B cell (primary cell): ENCODE measurements around the gene ELMO1. TPM values are rescaled to one million over a fixed set of nuclear protein-coding genes. Genes with fewer than 3 reads are reported as not detected.

Experiments
- ATAC-seq: fragments of 200-7000 bp; cut with Tn5 transposase; one replicate; pipeline ENCODE4 v1.10.0; 2021; ENCODE audit warnings: low read depth, mild to moderate bottlenecking, moderate number of reproducible peaks, moderate library complexity
- CTCF ChIA-PET: fragments of 350-600 bp; sonication (Branson Sonifier 250); formaldehyde crosslinking; loops from one replicate; lab custom pipeline; 2021; ENCODE audit warnings: antibody characterized with exemption, inconsistent platforms; lab: Charles Lee
- POLR2A ChIA-PET: fragments of 350-600 bp; sonication (Branson Sonifier 250); formaldehyde crosslinking; loops from one replicate; lab custom pipeline; 2021; ENCODE audit warnings: antibody characterized with exemption; lab: Charles Lee
- DNase-seq: peaks from one replicate; pipeline ENCODE4 v3.0.0; 2013
- H2AFZ ChIP-seq: 2 replicates; pipeline ENCODE4 v1.6.1; 2012; ENCODE audit warnings: mild to moderate bottlenecking, low read depth, low read length; ENCODE audit not compliant: insufficient read depth, poor library complexity, severe bottlenecking
- H3K27ac ChIP-seq, 2 donors: 1 replicate in 1 of 2; 2 replicates in 1 of 2; pipeline ENCODE4 v1.5.1; 2012 to 2013; ENCODE audit warnings: low read length in 2 of 2, mild to moderate bottlenecking in 2 of 2, moderate library complexity in 1 of 2
- H3K27me3 ChIP-seq, 4 experiments: fragments of 200-600 bp in 1 of 4; sonication (generic) in 1 of 4; replicated peaks in 1 of 4; 1 replicate in 2 of 4; 2 replicates in 2 of 4; pipeline versions ENCODE4 v1.6.1 to v1.7.0; 2013 to 2016; ENCODE audit warnings: low read length in 3 of 4, mild to moderate bottlenecking in 2 of 4, mixed read lengths in 1 of 4, moderate library complexity in 1 of 4; ENCODE audit not compliant: insufficient read depth in 4 of 4, control insufficient read depth in 3 of 4; ENCODE audit errors: control extremely low read depth in 1 of 4
- H3K36me3 ChIP-seq, 2 experiments: replicated peaks in 1 of 2; 1 replicate in 1 of 2; 2 replicates in 1 of 2; pipeline versions ENCODE4 v1.6.1 to v1.7.1; 2013; ENCODE audit warnings: low read length in 1 of 2; ENCODE audit not compliant: insufficient read depth in 2 of 2, control insufficient read depth in 1 of 2; ENCODE audit errors: control extremely low read depth in 1 of 2, extremely low read depth in 1 of 2
- H3K4me1 ChIP-seq, 2 donors: fragments of 200-600 bp in 1 of 2; sonication (generic) in 1 of 2; 1 replicate in 1 of 2; 2 replicates in 1 of 2; pipeline versions ENCODE4 v1.5.1 to v1.6.1; 2013 to 2017; ENCODE audit warnings: low read length in 2 of 2; ENCODE audit not compliant: control insufficient read depth in 2 of 2, insufficient read depth in 2 of 2
- H3K4me2 ChIP-seq: replicated peaks from 2 replicates; pipeline ENCODE3; 2012; ENCODE audit warnings: mild to moderate bottlenecking, low read depth, low read length; ENCODE audit not compliant: poor library complexity, severe bottlenecking
- H3K4me3 ChIP-seq, 5 experiments: fragments of 200-600 bp in 1 of 5; sonication (generic) in 1 of 5; 1 replicate in 3 of 5; 2 replicates in 2 of 5; pipeline versions ENCODE4 v1.5.1 to v1.7.0; 2011 to 2016; ENCODE audit warnings: low read length in 4 of 5, mild to moderate bottlenecking in 4 of 5, low read depth in 2 of 5, control low read depth in 1 of 5, moderate library complexity in 1 of 5; ENCODE audit not compliant: insufficient read depth in 1 of 5; ENCODE audit errors: control extremely low read depth in 1 of 5, extremely low read depth in 1 of 5
- H3K79me2 ChIP-seq: fragments of 200-600 bp; sonication (generic); one replicate; pipeline ENCODE4 v1.6.0; 2016; ENCODE audit warnings: low read length; ENCODE audit not compliant: control insufficient read depth, insufficient read depth
- H3K9ac ChIP-seq: fragments of 200-600 bp; sonication (generic); 2 replicates; pipeline ENCODE4 v1.6.1; 2017; ENCODE audit warnings: mild to moderate bottlenecking, low read length, moderate library complexity
- H3K9me3 ChIP-seq, 3 donors: one replicate each; pipeline versions ENCODE4 v1.6.1 to v1.7.1; 2013; ENCODE audit warnings: low read length in 2 of 3; ENCODE audit not compliant: control insufficient read depth in 2 of 3, insufficient read depth in 1 of 3; ENCODE audit errors: control extremely low read depth in 1 of 3
- H4K20me1 ChIP-seq: 2 replicates; pipeline ENCODE4 v1.6.0; 2012; ENCODE audit warnings: mild to moderate bottlenecking, low read length; ENCODE audit not compliant: insufficient read depth, control insufficient read depth, poor library complexity, severe bottlenecking
- H3K27ac Mint-ChIP-seq: one replicate; pipeline ENCODE4 v1.8.0; 2021; ENCODE audit warnings: mixed read lengths
- H3K27me3 Mint-ChIP-seq: one replicate; pipeline ENCODE4 v1.8.0; 2021; ENCODE audit warnings: mixed read lengths
- H3K4me1 Mint-ChIP-seq: one replicate; pipeline ENCODE4 v1.8.0; 2021; ENCODE audit warnings: mixed read lengths
- H3K4me3 Mint-ChIP-seq: one replicate; pipeline ENCODE4 v1.8.0; 2021; ENCODE audit warnings: mixed read lengths
- H3K9me3 Mint-ChIP-seq: one replicate; pipeline ENCODE4 v1.8.0; 2022; ENCODE audit warnings: mixed read lengths; ENCODE audit not compliant: insufficient read depth
- EZH2 ChIP-seq: IDR thresholded peaks from 2 replicates; pipeline ENCODE4 v1.6.1; 2012; ENCODE audit warnings: borderline replicate concordance, low read depth, mild to moderate bottlenecking, moderate library complexity, low read length; ENCODE audit not compliant: insufficient read depth, poor library complexity, severe bottlenecking
- WGBS: methylation state at CpG from one replicate; pipeline ENCODE4 v1.1.5; 2013; ENCODE audit warnings: missing lambda C conversion rate; ENCODE audit not compliant: insufficient coverage; 5-methylcytosine and 5-hydroxymethylcytosine counted together
- intact Hi-C: fragments of 100-400 bp; cut with micrococcal nuclease; formaldehyde crosslinking; loops from one replicate; pipeline ENCODE4 v1.10.0; 2022
- polyA plus RNA-seq: library from polyadenylated mRNA; depleted of rRNA; stranded (reverse); fragments of >200 nt; gene quantifications from 2 replicates; pipeline ENCODE4 v1.2.3, GENCODE V29; 2012
- total RNA-seq, 2 donors: library from RNA; stranded (reverse); fragments of 120-200 nt in 1 of 2; gene quantifications; 1 replicate in 1 of 2; 2 replicates in 1 of 2; pipeline versions ENCODE4 v1.2.3 to v1.2.4, GENCODE V29; 2013 to 2022
- TF ChIP-seq, protein P1 (sequence below): fragments of 200-600 bp; IDR thresholded peaks from one replicate; pipeline ENCODE4 v1.8.0; 2022; ENCODE audit warnings: antibody characterized with exemption, mild to moderate bottlenecking

Gene ELMO1
- total and polyA plus RNA-seq, 2 donors (not counting 1 experiment from before 2014, with no cell fraction given): 44.7 to 177 TPM

DNA sequence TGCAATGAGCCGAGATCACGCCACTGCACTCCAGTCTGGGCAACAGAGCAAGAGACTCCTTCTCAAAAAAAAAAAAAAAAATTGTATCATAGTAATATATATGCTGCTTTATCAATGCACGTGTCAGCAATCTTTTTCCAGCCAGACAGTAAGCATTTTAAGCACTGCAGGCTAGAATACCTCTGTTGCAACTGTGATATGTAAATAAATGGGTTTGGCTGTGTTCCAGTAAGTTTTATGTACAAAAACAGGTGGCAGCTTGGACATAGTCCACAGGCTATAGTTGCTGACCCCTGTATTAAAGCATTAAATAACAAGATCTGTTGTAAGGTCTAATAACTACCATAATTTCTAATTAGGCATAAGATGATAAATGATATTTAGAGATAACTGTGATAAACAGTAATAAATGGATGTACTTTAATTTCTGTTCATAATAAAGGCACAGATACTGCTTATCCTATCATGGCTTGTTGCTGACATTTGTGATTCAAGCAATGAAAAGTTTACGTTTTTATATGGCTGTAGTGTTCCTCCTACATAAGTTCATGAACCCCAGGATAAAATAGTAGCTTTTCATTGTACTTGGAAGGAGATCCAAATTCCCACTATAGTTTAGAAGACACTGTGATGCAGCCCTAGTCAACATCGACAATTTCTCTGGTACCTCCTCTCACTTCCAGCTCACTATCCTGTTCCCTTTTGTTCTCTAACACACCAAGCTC lies 161.4 kb downstream of the ELMO1 start:
- H3K27ac ChIP-seq: no peak overlapping the region
- DNase-seq: peak; percentile 20
- no peaks in the 10 kb centered on the region for H3K27me3 ChIP-seq
- 75% methylated on average over 1 of the region's 5 CpGs for WGBS
- no peak overlapping the region for H3K4me3 Mint-ChIP-seq
- H4K20me1 ChIP-seq: peaks cover 60% of the 10 kb centered on the region
- ChIA-PET POLR2A (no interaction called here), CTCF (interaction anchor here (0.7 to 8.8 kb wide), 10 partner anchors 10 to 230 kb away, joined by 3 to 208 read pairs (median 5); no protein-coding TSS in a partner anchor)
- H3K79me2 ChIP-seq: peaks cover 59% of the 10 kb centered on the region
- H3K36me3 ChIP-seq: no peaks in the 10 kb centered on the region
- peak overlapping the region; percentile 70 for H3K27ac Mint-ChIP-seq
- no peak overlapping the region for H2AFZ ChIP-seq
- H3K9me3 Mint-ChIP-seq: no peaks in the 10 kb centered on the region
- no peak overlapping the region for H3K4me2 ChIP-seq
- H3K9me3 ChIP-seq: no peaks in the 10 kb centered on the region
- no peak overlapping the region for H3K4me3 ChIP-seq
- TF ChIP-seq, protein P1, sequence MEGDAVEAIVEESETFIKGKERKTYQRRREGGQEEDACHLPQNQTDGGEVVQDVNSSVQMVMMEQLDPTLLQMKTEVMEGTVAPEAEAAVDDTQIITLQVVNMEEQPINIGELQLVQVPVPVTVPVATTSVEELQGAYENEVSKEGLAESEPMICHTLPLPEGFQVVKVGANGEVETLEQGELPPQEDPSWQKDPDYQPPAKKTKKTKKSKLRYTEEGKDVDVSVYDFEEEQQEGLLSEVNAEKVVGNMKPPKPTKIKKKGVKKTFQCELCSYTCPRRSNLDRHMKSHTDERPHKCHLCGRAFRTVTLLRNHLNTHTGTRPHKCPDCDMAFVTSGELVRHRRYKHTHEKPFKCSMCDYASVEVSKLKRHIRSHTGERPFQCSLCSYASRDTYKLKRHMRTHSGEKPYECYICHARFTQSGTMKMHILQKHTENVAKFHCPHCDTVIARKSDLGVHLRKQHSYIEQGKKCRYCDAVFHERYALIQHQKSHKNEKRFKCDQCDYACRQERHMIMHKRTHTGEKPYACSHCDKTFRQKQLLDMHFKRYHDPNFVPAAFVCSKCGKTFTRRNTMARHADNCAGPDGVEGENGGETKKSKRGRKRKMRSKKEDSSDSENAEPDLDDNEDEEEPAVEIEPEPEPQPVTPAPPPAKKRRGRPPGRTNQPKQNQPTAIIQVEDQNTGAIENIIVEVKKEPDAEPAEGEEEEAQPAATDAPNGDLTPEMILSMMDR: no peak
- TF ChIP-seq EZH2: no peak
- peak; percentile 39 for ATAC-seq
- peaks cover 54% of the 10 kb centered on the region for H3K4me1 Mint-ChIP-seq
- H3K27me3 Mint-ChIP-seq: no peaks in the 10 kb centered on the region
- H3K9ac ChIP-seq: no peak overlapping the region
- intact Hi-C loops: no loop called here
- peaks cover 21 to 30% of the 10 kb centered on the region in 2 donors for H3K4me1 ChIP-seq

DNA sequence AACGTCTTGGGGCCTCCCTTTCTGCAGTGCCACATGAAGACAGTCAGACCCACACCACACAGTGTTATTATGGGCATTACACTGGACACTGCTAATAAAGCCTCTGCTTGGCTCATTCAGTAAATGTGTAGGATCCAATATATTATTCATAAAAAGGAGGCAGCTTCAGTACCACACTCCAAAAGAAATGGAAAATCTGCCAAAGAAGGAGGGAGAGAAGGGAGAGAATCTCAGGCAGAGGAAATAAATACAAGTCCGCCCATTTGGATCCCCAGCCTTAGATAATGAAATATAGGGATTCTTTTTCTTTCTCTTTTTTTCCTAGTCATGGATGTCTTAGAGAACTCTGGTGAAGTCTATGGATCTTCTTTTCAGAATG lies 162.2 kb downstream of the ELMO1 start:
- ChIA-PET POLR2A (interaction anchor here (0.7 kb wide), 1 partner anchor 29 kb away, joined by 3 read pairs; no protein-coding TSS in a partner anchor), CTCF (interaction anchor here (0.7 to 8.8 kb wide), 11 partner anchors 9 to 210 kb away, joined by 3 to 208 read pairs (median 12); no protein-coding TSS in a partner anchor)
- peaks cover 62% of the 10 kb centered on the region for H3K79me2 ChIP-seq
- peaks cover 56% of the 10 kb centered on the region for H3K4me1 Mint-ChIP-seq
- no CpG with 5 or more reads among the region's 2 CpGs for WGBS
- no peak overlapping the region for H3K4me3 Mint-ChIP-seq
- H3K4me1 ChIP-seq: peaks cover 21 to 30% of the 10 kb centered on the region in 2 donors
- DNase-seq (no peak), ATAC-seq (no peak)
- intact Hi-C loops: no loop called here
- H3K27me3 ChIP-seq: no peaks in the 10 kb centered on the region
- H2AFZ ChIP-seq: no peak overlapping the region
- no peaks in the 10 kb centered on the region for H3K9me3 ChIP-seq
- no peak overlapping the region for H3K4me3 ChIP-seq
- no peaks in the 10 kb centered on the region for H3K36me3 ChIP-seq
- H3K27ac ChIP-seq: no peak overlapping the region
- no peak overlapping the region for H3K27ac Mint-ChIP-seq
- peaks cover 62% of the 10 kb centered on the region for H4K20me1 ChIP-seq
- no peaks in the 10 kb centered on the region for H3K27me3 Mint-ChIP-seq
- H3K9me3 Mint-ChIP-seq: no peaks in the 10 kb centered on the region
- no peak overlapping the region for H3K9ac ChIP-seq
- no peak overlapping the region for H3K4me2 ChIP-seq
- TF ChIP-seq, protein P1: no peak
- TF ChIP-seq EZH2: no peak
